ENCODE results near the gene ABCA3.

- TF ChIP-seq CTCF (IDR thresholded peaks at IDR 0.05): no peak
- TF ChIP-seq EZH2 (IDR thresholded peaks at IDR 0.05; ENCODE audit: borderline replicate concordance, insufficient read depth, low read depth, low read length, poor library complexity, severe bottlenecking): no peak
Measured at GRCh38 chr16:2326191-2326590, 14.3 kb downstream of the ABCA3 start.

Measured in B cell (primary cell).